CD4-positive, alpha-beta T cell treated with Interferon gamma for 1 hour (primary cell): ENCODE data around the gene IFNAR1.
A peak's percentile ranks its signal among the peaks of the same experiment; 100 is the strongest.
"Not testable (repeated sequence)": the region's sequence is repeated elsewhere in the genome, so short reads cannot be mapped to it uniquely, and the experiment has no call there.

Experiments
- DNase-seq: peaks from one replicate; pipeline ENCODE4 v3.0.0-alpha.2; 2020

Gene IFNAR1

DNA sequence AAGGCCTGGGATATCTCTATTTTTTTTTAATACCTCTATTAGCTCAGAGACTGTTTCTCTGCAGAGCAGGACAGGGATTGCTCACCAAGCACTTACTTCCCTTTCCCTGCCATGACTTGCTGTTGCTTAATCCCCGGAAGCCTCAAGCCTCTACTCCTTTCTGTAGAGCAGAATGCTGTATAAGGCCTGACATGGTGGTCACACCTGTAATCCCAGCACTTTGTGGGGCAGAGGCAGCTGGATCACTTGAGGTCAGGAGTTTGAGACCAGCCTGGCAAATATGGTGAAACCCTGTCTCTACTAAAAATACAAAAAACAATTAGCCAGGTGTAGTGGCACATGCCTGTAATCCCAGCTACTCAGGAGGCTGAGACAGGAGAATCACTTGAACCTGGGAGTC lies 55.2 kb downstream of the IFNAR1 start:
- peak; percentile 65 for DNase-seq

DNA sequence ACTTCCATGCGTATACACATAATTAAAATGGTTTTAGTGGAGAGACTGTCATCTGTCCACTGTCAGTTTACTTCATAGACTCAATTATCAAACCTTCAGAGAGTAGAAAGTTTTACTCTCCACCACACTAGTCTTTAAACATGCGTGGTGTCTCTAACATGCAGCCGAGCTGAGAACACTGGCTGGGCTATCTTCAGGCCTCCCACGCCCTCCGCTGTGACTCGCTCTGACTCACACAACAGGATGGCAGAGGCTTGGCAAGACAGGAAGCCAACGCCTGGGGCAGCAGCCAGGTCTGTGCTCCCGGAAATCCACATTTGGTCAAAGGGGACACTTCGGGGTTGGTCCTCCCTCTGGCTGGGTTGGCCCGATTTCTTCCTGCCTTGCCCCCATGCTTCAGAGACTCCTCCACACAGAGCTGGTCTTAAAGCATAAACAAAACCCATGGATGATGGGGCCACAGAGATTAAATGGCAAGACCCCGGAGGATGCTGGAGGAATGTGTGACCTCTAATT lies 55.8 kb downstream of the IFNAR1 start:
- peak; percentile 90 for DNase-seq

DNA sequence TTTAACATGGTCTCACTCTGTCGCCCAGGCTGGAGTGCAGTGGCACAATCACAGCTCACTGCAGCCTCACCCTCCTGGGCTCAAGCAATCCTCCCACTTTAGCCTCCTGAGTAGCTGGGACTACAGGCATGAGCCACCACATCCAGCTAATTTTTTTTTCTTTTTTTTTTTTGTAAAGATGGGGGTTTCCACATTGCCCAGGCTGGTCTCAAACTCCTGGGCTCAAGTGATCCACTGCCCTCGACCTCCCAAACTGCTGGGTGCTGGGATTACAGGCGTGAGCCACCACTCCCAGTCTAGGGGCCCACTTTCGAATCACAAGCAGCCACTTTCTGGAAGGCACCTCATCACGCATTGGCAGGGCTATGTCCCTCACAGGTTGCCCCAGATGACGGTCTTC lies 56.6 kb downstream of the IFNAR1 start:
- not testable (repeated sequence) for DNase-seq

DNA sequence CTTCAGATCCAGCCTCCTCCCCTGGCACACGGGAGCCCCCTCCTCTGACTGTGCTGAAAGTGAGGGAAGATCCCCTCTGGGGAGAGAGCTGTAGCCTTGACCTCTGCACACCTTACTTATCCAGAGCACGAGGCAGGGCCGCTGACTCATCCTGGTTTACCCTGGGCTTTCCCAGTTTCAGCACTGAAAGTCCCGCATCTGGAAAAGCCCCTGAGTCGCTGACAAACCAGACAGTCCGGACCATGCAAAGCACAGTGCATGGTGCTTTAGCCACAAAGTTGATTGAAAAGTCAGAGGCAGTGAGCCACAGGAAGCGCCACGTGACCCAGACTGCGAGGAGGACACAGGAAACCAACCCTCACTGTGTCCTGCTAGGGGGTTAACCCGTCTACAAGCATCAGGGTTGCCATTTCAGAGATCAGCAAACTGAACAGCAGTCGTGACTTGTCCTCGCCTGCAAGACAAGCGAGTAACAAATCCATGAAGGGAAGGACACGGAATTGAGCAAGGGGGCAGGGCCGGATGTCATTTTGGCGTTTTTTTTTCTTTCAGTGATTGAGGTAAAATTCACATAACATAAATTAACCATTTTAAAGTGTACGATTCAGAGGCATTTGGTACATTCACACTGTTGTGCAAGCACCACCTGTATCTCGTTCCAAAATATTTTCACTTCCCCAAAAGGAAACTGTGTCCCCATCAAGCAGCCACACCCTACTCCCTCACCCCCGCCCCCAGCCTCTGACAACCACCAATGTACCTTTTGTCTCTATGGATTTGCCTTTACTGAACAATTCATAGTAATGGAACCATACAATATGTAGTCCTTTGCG lies 58.5 kb downstream of the IFNAR1 start:
- DNase-seq, result peak; percentile 87

DNA sequence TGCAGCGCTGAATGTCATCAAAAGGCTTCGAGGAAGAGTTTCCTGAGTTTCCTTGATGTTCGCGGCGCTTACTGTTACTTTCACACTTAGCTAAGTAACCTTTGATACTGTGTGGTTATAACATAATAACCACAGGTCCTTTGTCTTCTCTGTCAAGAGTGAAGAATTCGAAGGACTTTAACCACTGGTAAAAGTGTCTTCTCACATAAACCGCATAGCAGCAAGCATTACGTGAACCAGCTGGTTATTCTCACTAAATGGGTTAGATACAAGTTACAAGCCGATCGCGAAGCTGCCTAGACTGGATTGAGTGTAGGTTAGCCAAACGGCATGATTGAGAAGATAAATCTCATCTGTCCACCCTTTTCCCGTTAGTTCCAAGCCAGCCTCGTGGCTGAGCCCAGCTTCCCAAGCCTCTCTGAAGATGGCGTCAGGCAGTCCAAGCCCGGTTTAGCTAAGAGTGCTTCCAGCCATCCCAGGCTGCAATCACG lies 60.1 kb downstream of the IFNAR1 start:
- DNase-seq, result no peak

DNA sequence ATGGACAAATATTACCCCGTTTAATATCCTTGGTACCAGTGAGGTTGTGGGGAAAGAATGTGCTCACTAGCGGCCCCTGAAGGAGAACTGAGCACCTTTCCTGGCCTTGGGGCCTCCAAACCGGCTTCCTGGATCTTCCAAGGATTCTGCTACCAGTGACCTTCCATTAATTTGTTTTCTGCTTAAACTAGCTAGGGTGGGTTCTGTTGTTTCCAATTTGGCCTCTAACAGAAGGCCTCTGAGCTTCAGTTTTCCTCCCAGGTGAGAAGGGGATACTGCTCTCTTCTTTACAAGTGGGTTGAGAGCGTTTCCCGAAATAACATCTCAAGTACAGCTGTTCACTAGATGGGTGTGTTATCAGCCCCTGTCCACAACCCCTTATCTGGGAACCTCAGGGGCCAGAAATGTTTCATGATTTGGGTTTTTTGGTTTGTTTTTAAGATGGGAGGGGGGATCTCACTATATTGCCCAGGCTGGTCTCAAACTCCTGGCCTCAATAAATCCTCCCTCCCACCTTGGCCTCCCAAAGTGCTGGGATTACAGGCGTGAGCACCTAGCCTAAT lies 61.5 kb downstream of the IFNAR1 start:
- no peak for DNase-seq

DNA sequence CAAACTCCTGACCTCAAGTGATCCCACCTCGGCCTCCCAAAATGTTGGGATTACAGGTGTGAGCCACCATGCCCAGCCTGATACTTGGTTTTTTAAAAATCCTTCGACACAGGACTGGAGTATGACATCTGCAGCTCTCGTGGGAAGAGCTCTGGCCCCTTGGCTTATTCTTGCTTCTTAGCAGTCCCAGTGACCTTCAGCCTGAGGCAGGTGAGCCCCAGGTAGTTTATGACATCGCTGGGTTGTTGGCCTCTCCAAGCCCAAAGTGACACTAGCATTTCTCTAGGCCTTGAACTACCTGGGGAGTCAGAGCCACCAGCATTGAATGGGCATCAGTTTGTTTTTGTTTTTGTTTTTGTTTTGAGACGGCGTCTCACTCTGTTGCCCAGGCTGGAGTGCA lies 62.5 kb downstream of the IFNAR1 start:
- DNase-seq, result no peak

DNA sequence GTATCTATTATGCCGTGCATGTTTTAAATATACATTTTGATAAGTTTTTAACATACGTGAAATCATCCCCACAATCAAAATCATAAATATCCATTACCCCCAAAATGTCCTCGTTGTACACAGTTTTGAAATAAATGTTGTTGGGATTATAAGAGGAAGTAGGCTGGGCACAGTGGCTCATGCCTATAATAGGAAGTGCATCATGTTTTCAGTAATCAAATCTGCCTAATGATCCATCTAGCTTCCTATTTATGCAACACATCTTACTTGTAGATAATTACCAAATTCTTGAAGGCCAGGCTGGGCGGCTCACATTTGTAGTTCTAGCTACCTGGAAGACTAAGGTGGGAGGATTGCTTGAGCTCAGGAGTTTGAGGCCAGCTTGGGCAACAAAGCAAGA lies 63.4 kb downstream of the IFNAR1 start:
- no peak for DNase-seq

DNA sequence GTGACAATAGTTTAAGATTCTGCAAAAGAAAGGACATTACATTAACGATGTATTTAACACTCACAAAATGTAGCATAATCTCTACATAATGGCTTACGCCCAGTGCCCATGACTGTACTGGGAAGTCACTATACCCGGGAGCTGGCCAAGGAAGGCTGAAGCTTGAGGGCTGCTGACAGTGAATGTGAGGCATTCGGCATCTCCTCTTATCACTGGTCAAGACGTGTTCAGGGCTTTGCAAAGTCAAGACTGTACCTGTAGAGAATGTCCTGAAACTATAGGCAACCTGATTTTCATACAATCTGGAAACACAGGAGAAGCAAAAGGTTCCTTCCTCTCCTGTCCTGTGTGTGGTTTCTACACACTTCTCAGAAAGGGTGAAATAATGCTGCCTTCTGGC lies 65.7 kb downstream of the IFNAR1 start:
- no peak for DNase-seq

DNA sequence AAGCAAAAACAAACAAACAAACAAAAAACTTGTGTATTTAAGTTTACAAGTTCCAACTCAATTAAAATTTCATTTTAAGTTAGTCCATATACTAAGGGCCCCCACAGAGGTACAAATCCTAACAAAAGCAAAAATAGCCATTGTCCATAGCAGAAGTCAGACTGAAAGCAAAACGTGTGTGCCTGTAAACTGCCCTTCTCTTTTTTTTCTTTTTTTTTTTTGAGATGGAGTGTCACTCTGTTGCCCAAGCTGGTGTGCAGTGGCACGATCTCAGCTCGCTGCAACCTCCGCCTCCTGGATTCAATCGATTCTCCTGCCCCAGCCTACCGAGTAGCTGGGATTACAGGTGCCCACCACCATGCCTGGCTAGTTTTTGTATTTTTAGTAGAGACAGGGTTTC lies 66.9 kb downstream of the IFNAR1 start:
- DNase-seq, result no peak

DNA sequence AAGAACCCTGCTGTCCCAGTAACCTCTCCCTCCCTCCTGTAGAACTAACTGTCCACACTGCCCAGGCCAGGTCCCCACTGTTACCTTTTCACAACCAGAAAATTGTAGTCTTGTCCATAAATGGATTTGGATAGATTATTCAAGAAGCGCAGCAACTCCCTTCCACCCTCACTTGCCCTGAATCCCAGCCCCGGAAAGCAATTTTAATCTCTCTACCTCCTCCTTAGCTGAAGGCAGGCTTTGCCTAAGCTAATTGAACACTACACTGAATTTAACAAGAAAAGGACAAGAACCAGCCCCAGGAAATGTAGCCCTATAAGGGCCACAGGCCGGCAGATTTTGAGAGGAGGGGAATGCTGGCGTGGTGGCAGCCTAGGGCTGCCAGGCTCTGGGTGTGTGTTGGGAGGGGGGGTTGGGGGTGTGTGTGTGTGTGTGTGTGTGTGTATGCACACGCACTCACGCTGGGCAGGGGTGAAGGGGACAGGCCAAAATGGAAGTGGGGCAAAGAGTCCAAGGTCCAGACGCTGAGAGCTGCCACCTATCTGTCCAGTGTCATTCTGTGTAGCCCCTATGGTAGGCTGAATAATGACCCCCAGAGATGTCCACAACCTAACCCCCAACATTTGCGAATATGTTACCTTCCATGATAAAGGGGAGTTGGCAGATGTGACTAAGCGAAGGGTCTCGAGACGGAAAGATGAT lies 67.7 kb downstream of the IFNAR1 start:
- DNase-seq, result no peak

DNA sequence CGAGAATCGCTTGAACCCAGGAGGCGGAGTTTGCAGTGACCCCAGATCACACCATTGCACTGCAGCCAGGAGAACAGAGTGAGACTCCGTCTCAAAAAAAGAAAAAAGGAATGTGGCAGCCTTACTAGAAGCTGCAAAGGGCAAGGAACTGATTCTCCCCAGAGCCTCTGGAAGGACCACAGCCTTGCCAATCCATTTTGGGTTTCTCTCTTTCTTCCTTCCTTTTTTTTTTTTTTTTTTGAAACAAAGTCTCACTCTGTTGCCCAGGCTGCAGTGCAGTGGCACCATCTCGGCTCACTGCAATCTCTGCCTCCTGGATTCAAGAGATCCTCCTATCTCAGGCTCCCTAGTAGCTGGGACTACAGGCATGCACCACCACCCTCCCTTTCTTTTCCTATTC lies 68.6 kb downstream of the IFNAR1 start:
- DNase-seq, result no peak

DNA sequence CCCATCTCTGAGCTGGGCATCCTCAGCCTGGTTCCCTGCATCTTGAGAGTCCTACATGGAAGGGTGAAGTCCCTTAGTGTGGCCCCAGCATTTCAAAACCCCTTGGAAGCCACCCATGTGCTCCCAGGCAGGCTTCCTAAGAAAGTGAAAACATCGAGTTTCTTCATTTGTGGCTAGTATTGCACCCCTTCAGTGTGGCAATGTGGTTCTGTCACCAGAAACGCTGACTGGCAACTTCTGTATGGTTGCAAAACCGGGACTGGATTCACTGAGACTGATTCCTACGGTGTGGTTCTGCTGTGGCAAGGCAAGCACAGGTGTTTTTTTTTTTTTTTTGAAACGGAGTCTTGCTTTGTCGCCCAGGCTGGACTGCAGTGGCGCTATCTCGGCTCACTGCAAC lies 69.5 kb downstream of the IFNAR1 start:
- DNase-seq, result peak; percentile 53

DNA sequence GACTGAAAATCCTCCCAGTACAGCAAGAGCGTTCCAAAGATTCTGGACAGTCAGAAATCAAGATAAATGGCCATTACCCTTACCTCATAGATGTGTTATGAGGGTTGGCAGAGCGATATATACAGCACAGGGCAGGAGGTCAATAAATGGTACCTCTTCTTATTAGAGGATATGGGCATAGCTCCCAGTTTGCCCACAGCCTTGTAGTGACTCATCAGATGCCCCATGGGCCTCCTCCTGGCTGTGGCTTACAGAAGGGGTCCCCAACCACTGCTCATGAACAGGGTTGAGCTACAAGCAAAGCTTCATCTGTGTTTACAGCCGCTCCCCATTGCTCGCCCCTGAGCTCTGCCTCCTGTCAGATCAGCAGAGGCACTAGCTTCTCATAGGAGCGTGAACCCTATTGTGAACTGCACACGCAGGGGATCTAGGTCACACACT lies 71.1 kb downstream of the IFNAR1 start:
- DNase-seq, result no peak

DNA sequence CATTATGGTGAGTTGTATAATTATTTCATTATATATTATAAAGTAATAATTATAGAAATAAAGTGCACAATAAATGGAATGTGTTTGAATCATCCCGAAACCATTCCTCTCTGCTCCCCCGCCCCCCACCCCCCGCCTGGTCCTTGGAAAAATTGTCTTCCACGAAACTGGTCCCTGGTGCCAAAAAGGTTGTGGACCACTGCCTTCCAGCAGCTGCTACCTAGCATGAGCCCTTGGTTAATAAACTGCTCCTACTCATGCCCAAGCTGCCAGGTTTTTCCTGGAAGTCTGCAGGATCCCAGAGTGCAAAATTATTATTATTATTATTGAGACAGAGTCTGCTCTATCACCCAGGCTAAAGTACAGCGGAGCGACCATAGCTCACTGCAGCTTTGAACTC lies 71.7 kb downstream of the IFNAR1 start:
- DNase-seq, result no peak

DNA sequence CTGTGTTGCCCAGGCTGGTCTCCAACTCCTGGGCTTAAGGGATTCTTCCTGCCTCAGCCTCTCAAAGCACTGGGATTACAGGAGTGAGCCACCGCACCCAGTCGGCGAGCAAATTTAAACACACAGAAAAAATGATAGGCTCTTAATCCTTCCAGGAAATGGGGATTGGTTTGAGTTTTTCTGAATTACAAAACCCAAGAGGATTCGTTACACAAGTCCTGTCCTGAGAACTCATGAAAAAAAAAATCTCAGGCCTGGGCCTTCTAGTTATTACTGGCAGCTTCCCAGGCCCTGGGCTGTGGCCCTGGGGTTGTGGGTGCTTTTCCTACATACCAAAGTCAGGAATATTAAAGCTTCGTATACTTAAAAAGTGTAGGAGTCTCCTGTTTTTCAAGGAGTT lies 72.2 kb downstream of the IFNAR1 start:
- DNase-seq, result no peak

DNA sequence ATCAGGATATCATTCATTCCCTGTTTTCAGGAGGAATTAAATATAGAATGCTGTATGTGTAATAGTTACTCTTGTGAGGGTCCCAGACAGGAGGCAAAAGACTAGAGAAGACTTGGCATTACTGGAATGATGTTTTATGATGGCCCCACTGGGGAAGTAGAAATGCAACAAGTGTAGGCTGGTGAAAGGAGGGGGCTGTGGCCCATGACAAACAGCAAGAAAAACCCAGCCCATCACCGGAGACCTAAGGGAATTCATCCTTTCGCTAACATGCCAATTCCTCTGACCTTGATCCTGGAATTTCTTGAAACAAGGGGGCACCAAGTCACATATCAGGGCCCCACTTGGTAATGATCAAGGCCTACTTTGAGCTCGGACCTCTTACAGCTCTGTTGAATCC lies 72.9 kb downstream of the IFNAR1 start:
- no peak for DNase-seq

DNA sequence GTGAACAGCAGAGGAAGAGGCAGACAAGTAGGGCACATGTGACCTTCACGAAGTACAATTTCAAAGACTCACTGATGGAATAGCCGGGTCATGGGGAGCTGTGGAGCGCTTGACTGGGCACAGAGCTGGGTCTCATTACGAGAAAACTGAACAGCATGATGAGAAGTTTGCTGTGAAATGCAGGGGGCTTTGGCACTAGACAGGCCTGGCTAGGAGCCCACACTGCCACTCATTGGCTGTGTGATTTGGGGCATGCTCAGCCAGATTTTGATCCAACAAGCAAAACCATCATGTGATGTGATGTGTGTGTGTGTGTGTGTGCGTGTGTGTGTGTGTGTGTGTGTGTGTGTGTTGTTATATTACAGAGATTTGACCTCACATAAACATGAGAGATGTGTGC lies 73.6 kb downstream of the IFNAR1 start:
- no peak for DNase-seq

DNA sequence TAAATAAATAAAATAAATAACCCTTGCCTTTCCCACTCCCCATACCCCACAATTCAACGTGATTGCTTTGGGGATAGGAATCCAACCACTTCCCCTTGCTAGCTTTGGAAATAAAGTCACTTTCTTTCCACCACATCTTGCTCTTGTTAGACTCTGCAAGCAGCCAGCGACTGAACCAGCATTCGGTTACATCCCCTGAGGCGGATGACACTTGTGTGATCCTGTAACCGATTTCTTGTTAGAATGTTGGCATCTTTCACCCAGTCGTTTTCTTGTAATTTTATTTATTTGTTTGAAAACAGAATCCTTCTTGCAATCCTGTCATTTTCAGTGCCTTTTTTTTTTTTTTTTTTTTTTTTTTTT lies 76.8 kb downstream of the IFNAR1 start:
- no peak for DNase-seq

DNA sequence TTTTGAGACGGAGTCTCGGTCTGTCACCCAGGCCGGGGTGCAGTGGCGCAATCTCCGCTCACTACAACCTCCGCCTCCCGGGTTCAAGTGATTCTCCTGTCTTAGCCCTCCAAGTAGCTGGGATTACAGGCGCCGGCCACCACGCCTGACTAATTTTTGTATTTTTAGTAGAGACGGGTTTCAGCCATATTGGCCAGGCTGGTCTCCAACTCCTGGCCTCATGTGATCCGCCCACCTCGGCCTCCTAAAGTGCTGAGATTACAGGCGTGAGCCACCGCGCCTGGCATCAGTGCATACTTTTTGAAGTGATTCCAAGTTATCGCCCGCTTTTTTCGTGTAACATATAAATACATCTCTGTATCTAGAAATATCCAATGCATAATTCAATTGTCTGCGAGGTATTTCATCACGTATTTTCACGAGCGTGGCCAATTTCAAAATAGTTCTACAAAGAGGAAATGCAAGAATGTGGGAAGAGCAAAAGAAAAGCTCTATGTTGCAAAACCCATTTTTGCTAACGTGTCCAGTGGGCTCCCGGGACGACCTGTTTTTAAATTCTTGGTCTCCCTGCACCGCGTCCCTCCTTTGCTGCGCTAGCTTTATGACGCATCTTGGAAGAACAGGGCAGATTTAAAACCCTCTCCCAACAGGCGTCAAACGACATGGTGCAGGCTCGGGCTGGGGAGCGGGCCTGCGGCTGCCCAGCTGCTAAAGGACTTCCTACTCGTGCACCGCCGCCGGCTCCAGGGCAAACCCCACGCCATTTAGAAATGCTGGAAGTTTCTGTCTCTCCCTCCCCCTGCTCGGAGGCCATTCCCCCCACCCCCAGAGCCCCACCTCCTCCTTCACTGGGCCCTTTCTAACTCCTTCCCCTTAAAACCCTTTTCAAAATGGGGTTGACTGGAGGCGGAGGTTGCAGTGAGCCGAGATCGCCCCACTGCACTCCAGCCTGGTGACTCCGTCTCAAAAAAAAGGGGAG lies 77.5 kb downstream of the IFNAR1 start:
- peak; percentile 70 for DNase-seq

DNA sequence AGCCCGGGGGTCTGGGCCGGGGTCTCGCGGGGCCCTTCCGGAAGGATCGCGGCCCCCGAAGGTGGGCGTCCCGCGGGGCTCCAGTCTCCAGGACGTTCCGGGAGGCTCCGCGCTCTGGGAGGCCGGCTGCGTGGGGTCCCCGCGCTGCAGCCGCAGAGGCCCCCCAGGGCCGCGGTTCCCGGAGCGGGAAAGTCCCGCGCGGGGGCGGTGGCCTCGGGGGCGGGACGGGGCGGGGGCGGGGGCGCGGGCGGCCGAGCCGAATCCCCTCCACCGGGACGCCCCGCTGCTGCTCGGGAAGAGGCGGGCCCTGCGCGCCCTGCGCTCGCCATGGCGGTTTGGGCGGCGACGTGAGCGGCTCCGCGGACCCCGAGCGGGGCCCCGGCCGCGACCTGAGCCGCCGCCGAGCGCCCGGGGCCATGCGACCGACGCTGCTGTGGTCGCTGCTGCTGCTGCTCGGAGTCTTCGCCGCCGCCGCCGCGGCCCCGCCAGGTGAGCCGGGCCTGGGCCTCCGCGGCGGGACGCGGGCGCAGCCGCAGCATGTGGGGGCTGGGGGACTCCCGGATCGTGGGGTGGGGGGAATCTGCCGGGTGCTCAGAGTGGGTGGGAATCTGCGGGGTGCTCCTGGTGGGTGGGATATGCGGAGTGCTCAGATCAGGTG lies 78.5 kb downstream of the IFNAR1 start, which contains the start of gene IFNGR2:
TSS of gene IFNGR2 (plus strand) at position 286 of the 658 bp plus-strand sequence. CDS start at position 417, 131 bp downstream.
- DNase-seq, result peak; percentile 60
